ENCODE data around the gene GHRL.

The GHRL gene

DNA sequence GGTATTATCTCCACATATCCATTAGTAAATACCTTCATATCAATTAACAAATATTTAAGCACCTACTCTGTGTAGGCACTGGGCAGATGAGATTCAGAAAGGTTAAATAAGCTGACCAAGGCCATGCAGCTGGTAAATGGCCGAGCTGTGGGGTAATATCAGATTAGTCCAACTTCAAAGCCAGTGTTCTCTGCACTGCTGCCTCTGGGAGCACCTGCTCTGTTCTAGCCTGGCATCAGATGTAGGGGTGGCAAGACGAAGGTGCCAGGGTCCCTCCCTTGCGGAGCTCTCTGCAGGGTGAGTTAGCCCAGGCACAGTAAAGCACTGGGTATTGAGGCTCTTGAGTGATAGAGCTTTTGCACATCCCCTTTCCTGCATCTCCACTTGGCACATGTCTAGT, 39.0 kb downstream of the GHRL start:
- peaks cover 38% of the 10 kb centered on the region for H3K4me1 ChIP-seq (ENCODE audit: control insufficient read depth, low read length)
- H3K4me3 ChIP-seq (ENCODE audit: low read length): no peak overlapping the region; the same call in 1 of the 2 replicates
- peaks cover 16% of the 10 kb centered on the region; the same call in 1 of the 2 replicates for H4K20me1 ChIP-seq (ENCODE audit: control insufficient read depth, insufficient read depth, low read depth, low read length)
- no peaks in the 10 kb centered on the region; the same call in 1 of the 2 replicates for H3F3A ChIP-seq (ENCODE audit: control insufficient read depth, insufficient read depth)
- peak overlapping the region; percentile 12; the same call in 1 of the 2 replicates for H3K4me2 ChIP-seq (ENCODE audit: low read length)
- H3K27ac ChIP-seq (ENCODE audit: low read depth, low read length): no peak overlapping the region
- no peaks in the 10 kb centered on the region for H3K27me3 ChIP-seq (ENCODE audit: control insufficient read depth, low read length)
- no peaks in the 10 kb centered on the region for H3K9me2 ChIP-seq (replicated peaks; ENCODE audit: control insufficient read depth, low read length)
- H3K9me3 ChIP-seq (ENCODE audit: control insufficient read depth, insufficient read depth, low read length): no peaks in the 10 kb centered on the region
- peaks cover 97% of the 10 kb centered on the region for H3K79me2 ChIP-seq (ENCODE audit: control insufficient read depth, low read length)
- peaks cover 75% of the 10 kb centered on the region for H3K36me3 ChIP-seq (ENCODE audit: control insufficient read depth, low read length)
- TF ChIP-seq, protein P1, sequence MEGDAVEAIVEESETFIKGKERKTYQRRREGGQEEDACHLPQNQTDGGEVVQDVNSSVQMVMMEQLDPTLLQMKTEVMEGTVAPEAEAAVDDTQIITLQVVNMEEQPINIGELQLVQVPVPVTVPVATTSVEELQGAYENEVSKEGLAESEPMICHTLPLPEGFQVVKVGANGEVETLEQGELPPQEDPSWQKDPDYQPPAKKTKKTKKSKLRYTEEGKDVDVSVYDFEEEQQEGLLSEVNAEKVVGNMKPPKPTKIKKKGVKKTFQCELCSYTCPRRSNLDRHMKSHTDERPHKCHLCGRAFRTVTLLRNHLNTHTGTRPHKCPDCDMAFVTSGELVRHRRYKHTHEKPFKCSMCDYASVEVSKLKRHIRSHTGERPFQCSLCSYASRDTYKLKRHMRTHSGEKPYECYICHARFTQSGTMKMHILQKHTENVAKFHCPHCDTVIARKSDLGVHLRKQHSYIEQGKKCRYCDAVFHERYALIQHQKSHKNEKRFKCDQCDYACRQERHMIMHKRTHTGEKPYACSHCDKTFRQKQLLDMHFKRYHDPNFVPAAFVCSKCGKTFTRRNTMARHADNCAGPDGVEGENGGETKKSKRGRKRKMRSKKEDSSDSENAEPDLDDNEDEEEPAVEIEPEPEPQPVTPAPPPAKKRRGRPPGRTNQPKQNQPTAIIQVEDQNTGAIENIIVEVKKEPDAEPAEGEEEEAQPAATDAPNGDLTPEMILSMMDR (IDR thresholded peaks at IDR 0.05; ENCODE audit: low read depth, low read length, poor library complexity, severe bottlenecking): no peak
- no peak for TF ChIP-seq EZH2phosphoT487 (IDR thresholded peaks at IDR 0.05; ENCODE audit: borderline replicate concordance, low read length)

DNA sequence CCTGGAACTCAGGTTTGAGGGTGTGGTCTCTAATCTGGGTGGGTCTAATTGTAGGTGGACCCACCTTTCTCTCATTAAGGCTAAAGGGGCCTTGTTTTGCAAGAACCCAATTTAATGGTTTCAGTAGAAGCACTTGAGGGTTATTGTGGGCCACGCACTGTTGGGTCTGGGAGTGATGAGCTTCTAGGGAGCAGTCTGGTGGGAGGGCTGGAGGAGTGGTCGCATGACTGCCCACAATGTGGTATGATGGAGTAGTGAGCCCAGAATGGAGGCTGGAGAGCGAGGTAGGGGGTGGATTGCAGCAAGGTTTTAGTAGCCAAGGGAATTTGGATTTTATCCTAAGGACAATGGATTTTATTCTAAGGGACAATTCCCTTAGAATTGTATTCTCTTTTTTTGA, 41.7 kb downstream of the GHRL start:
- TF ChIP-seq EZH2phosphoT487 (IDR thresholded peaks at IDR 0.05; ENCODE audit: borderline replicate concordance, low read length): no peak
- TF ChIP-seq, protein P1 (IDR thresholded peaks at IDR 0.05; ENCODE audit: low read depth, low read length, poor library complexity, severe bottlenecking): no peak
- peak overlapping the region; percentile 96 for H3K4me3 ChIP-seq (ENCODE audit: low read length)
- peaks cover 83% of the 10 kb centered on the region for H3K79me2 ChIP-seq (ENCODE audit: control insufficient read depth, low read length)
- H3K27ac ChIP-seq (ENCODE audit: low read depth, low read length): no peak overlapping the region
- peaks cover 68% of the 10 kb centered on the region for H3K36me3 ChIP-seq (ENCODE audit: control insufficient read depth, low read length)
- peaks cover 3% of the 10 kb centered on the region; the same call in 1 of the 2 replicates for H3K9me3 ChIP-seq (ENCODE audit: control insufficient read depth, insufficient read depth, low read length)
- H3K4me2 ChIP-seq (ENCODE audit: low read length): peak overlapping the region; percentile 95
- no peaks in the 10 kb centered on the region; the same call in 1 of the 2 replicates for H3F3A ChIP-seq (ENCODE audit: control insufficient read depth, insufficient read depth)
- H4K20me1 ChIP-seq (ENCODE audit: control insufficient read depth, insufficient read depth, low read depth, low read length): peaks cover 16% of the 10 kb centered on the region; the same call in 1 of the 2 replicates
- no peaks in the 10 kb centered on the region for H3K9me2 ChIP-seq (replicated peaks; ENCODE audit: control insufficient read depth, low read length)
- no peaks in the 10 kb centered on the region for H3K27me3 ChIP-seq (ENCODE audit: control insufficient read depth, low read length)
- peaks cover 48% of the 10 kb centered on the region for H3K4me1 ChIP-seq (ENCODE audit: control insufficient read depth, low read length)

DNA sequence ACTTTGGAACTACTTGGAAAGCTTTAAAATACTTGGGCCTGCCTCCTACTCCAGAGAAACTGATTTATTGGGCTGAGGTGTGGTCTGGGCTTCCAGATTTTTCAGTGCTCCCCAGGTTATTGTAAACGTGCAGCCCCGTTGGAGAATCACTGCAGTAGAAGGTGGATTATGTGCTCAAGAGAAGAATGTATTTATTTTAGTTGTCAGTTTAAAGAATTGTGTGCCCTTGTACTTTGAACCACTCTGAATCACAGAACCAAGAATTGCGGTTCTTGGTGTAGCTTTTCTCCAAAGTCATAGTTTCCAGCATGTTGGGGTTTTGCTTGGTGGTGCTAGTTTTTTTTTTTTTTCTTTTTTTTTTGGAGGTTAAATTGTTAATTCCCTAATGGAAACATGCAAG, 42.9 kb downstream of the GHRL start:
- no peaks in the 10 kb centered on the region; the same call in 1 of the 2 replicates for H3F3A ChIP-seq (ENCODE audit: control insufficient read depth, insufficient read depth)
- peak overlapping the region; percentile 95 for H3K4me2 ChIP-seq (ENCODE audit: low read length)
- H3K36me3 ChIP-seq (ENCODE audit: control insufficient read depth, low read length): peaks cover 68% of the 10 kb centered on the region
- peaks cover 71% of the 10 kb centered on the region for H3K79me2 ChIP-seq (ENCODE audit: control insufficient read depth, low read length)
- H3K9me2 ChIP-seq (replicated peaks; ENCODE audit: control insufficient read depth, low read length): no peaks in the 10 kb centered on the region
- H3K4me1 ChIP-seq (ENCODE audit: control insufficient read depth, low read length): peaks cover 48% of the 10 kb centered on the region
- peak overlapping the region; percentile 76; the same call in 1 of the 2 replicates for H3K27ac ChIP-seq (ENCODE audit: low read depth, low read length)
- peaks cover 16% of the 10 kb centered on the region; the same call in 1 of the 2 replicates for H4K20me1 ChIP-seq (ENCODE audit: control insufficient read depth, insufficient read depth, low read depth, low read length)
- H3K4me3 ChIP-seq (ENCODE audit: low read length): peak overlapping the region; percentile 96
- TF ChIP-seq EZH2phosphoT487 (IDR thresholded peaks at IDR 0.05; ENCODE audit: borderline replicate concordance, low read length): no peak
- TF ChIP-seq, protein P1 (IDR thresholded peaks at IDR 0.05; ENCODE audit: low read depth, low read length, poor library complexity, severe bottlenecking): no peak
- H3K9me3 ChIP-seq (ENCODE audit: control insufficient read depth, insufficient read depth, low read length): peaks cover 11% of the 10 kb centered on the region; the same call in 1 of the 2 replicates
- no peaks in the 10 kb centered on the region for H3K27me3 ChIP-seq (ENCODE audit: control insufficient read depth, low read length)
